Effector CD8-positive, alpha-beta T cell (primary cell): ENCODE measurements around the gene AKAP13.
"Not testable (repeated sequence)": the region's sequence is repeated elsewhere in the genome, so short reads cannot be mapped to it uniquely, and the experiment has no call there.

ENCODE experiments used
- DNase-seq: peaks from one replicate; lab custom pipeline; 2025; lab: John Stamatoyannopoulos, UW
- total RNA-seq, 4 experiments: gene quantifications; one replicate each; lab custom pipeline; 2026; lab: John Stamatoyannopoulos, UW

The AKAP13 gene, protein sequence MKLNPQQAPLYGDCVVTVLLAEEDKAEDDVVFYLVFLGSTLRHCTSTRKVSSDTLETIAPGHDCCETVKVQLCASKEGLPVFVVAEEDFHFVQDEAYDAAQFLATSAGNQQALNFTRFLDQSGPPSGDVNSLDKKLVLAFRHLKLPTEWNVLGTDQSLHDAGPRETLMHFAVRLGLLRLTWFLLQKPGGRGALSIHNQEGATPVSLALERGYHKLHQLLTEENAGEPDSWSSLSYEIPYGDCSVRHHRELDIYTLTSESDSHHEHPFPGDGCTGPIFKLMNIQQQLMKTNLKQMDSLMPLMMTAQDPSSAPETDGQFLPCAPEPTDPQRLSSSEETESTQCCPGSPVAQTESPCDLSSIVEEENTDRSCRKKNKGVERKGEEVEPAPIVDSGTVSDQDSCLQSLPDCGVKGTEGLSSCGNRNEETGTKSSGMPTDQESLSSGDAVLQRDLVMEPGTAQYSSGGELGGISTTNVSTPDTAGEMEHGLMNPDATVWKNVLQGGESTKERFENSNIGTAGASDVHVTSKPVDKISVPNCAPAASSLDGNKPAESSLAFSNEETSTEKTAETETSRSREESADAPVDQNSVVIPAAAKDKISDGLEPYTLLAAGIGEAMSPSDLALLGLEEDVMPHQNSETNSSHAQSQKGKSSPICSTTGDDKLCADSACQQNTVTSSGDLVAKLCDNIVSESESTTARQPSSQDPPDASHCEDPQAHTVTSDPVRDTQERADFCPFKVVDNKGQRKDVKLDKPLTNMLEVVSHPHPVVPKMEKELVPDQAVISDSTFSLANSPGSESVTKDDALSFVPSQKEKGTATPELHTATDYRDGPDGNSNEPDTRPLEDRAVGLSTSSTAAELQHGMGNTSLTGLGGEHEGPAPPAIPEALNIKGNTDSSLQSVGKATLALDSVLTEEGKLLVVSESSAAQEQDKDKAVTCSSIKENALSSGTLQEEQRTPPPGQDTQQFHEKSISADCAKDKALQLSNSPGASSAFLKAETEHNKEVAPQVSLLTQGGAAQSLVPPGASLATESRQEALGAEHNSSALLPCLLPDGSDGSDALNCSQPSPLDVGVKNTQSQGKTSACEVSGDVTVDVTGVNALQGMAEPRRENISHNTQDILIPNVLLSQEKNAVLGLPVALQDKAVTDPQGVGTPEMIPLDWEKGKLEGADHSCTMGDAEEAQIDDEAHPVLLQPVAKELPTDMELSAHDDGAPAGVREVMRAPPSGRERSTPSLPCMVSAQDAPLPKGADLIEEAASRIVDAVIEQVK (N-terminal part only)
- 763 to 1,268 (median 1,065) reads per million in 4 experiments for total RNA-seq

DNA sequence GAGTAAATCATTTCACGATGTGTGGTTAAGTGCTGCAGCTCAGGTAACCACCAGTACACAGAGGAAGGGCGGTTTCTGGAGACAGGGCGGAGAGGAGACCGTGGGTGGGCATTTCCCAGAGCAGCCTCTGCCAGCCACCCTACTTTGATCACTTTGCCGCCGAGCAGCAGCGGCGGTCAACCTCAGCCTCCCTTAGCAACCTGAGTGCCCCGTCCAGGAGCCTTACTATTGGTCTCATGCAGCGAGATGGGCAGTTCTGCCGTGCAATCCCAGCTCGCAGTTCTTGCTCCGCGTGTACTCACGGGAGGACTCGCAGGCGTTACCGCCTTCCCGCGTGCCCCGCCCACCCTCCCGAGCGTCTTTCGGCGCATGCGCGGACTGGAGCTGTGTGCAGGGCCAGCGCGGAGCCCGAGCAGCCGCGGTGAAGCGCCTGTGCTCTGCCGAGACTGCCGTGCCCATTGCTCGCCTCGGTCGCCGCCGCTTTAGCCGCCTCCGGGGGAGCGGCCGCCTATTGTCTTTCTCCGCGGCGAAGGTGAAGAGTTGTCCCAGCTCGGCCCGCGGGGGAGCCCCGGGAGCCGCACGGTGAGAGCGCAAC, at the start of gene AKAP13:
AKAP13 (plus strand) TSS at position 387 of the 595 bp plus-strand sequence. CDS start 105,118 bp downstream, outside the sequence.
- DNase-seq, result peak; percentile 95

DNA sequence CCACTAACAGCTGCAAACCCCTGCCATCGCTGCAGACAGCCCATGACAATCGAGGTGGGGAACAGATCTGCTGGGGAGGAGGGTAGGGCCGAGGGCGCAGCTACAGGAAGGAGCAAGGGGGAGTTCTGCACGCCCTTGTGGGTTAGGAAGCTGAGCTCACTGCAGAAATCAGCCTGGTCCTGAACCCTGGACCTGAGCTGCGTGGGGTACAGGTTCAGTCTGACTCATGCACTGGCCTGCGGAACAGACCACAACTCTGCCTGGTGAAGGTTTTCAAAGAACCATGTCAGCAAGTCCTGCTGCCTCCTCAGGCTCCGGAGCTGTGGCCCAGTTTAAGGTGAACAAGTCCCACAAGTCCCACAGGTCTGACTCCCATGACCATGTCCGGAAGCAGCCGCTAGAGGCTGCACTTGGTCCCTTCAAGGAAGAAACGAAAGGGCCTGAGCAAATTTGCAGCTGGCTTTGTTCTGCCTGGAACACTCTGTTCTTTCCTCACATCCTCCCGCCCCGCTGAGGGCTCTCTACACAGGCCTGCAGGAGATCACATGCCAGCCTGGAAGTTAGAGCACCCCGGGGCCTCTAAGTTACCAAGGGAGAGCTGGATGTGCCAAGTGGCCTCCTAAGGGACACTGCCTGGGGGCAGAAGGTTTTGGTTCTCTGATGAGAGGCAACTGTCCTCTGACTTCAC, 49.4 kb upstream of the AKAP13 start:
- peak; percentile 17 for DNase-seq

DNA sequence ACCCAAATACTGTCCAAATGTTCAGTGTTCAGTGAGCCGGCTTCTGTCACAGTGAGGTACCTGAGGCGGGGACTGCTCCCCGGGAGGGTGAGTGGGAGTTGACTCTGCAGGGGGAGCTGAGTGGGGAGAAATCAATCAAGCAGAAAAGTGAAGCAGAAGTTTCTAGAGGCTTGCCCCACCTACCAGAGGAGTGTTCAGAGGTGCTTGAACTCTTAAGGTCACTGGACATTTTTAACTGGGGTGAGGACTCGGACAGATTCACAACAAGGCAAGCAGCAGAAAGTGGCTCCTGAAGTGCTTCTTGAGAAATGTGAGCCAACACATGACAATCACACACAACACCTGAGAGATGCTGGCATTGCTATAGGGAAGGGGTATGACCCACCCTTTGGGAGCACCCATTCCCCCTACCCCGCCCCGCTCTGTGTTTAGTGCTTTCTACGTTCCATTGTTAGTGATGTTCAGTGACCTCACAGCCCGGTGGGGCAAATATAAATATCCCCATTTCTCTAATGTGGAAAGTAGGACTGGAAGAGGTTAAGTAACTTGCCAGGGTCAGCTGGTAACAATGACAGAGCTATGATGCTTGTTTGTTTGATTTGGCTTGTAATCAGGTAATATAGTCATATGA, 48.6 kb upstream of the AKAP13 start:
- DNase-seq, result no peak

DNA sequence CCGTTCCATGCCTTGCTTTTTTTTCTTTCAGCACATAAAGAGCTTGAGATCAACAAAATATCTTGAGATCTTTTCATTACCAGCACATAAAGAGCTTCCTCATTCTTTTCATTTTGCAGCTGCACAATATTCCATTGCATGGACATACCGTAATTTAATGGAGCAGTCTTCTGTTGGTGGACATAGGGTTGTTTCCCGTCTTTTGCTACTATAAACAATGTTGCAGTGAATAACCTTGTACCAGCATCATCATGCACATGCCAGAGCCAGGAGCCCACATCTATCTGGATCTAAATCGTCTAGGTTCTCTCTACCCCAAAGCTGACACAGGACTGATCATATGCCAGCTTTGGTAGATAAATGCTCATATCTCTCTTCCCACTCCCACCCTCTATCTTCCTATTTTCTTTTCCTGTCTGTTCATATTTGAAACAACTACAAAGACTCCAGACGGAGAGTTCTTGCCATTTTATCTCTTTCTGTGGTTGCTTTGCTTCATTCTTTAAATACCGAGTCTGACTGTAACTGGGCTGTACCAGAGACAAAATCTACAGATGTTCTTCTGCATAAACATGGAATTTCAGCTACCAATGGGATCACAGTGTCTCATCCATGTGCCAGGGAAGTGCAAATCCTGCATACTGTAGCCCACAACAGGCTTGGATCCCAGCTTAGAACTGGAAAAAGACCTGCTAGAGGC, 47.1 kb upstream of the AKAP13 start:
- no peak for DNase-seq

DNA sequence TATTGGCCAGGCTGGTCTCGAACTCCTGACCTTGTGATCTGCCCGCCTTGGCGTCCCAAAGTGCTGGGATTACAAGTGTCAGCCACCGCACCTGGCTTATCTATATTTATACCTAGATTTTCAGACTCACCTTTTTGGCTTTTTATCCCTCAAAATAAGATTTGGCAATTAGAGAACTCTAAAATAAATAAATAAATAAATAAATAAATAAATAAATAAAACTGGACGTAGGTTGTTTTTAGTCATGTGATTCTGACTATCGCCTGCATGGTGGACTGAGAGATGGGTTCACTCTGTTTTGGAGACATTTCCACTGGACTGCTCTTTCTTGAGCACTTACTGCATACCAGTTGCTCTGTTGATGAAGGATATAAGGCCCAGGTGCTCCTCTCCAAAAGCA, 46.2 kb upstream of the AKAP13 start:
- DNase-seq, result no peak

DNA sequence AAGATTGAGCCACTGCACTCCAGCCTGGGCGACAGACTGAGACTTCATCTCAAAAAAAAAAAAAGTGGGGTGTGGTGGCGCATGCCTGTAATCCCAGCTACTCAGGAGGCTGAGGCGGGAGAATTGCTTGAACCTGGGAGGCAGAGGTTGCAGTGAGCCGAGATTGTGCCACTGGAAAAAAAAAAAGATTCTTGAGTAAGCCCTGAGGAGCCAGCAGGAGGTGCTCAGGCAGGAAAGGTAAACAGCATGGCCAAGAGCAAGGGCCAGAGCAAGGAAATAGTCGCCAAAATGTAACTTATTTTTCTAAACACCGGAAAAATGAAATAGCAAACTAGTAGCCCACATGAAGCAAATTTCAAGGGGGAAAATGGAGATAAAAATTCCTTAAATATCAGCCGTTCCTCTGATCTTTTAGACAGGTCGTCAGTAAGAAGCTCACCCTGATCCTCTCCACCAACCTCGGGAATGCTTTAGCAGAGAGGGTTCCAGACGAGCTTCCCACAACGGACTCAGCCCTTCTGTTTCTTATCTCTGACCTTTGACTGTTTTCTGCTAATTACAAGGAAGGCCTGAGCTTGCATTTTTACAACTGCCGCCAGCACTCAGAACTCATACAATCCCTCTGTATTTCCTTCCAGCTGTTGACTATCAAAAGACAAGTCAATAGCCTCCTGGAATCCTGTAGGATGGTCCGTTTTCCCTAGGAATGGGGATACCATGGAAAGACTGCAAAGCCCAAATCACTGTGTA, 45.0 kb upstream of the AKAP13 start:
- DNase-seq, result no peak

DNA sequence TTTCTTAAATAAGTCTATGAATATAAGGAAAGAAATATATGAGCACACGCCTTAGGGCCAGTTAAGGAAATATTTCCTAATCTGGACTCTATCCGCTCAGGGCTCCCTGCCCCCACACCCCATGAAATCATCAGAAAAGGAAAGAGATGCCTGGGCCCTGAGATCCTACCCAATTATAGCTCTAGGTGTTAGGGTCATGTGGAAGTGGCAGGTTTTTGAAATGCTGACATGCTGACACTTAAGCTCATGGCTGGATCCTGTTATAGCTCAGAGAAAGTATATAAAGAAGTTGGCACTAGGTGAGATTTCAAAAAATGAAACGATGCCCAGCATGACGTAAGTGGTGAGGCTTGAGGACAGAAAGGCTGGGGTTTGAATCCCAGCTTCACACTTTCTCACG, 43.5 kb upstream of the AKAP13 start:
- DNase-seq, result no peak

DNA sequence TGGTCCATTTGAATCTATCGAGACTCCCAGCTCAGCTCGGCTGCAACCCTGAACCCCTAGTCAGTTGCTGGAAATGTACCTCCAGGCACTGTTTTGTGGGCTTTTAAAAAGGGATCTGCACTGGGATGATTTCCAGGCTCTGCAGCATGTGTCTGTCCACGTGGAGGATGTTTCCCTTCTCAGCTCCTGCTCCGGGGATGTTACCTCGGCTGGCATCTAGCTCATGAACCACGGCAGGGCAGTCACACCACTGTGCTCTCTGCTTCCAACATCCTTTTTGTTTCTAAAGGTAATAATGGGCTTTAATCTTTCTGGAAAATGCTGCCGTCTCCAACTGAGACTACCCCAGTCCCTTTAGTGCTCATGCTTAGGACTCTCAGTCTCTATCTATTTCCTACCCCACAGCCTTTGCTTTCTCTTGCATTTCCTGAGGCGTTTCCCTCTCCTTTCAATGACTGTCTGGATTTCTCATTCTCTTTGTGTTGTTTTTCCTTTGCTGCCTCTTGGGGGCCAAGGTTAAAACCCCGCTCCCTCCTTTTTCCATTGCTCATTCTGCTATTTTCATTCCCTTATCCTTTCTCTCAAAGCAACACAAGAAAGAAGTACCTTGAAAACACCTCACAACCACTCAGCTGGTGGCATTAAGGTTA, 42.9 kb upstream of the AKAP13 start:
- DNase-seq, result no peak

DNA sequence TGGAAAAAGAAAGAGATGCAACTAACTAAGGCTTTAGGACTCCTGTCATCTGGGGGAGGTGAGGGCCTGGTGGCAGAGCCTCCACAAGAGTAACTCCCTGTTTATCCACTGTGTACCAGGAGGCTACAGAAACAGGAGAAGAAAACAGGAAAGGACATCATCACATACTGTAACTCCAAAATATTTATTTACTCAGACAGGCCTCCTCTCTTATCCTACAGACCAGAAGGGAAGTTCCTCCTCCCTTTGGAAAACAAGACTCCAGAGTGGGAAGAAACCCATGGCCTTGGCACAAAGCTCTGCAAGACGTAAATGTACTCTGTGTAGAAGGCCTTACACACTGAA, 40.1 kb upstream of the AKAP13 start:
- no peak for DNase-seq

DNA sequence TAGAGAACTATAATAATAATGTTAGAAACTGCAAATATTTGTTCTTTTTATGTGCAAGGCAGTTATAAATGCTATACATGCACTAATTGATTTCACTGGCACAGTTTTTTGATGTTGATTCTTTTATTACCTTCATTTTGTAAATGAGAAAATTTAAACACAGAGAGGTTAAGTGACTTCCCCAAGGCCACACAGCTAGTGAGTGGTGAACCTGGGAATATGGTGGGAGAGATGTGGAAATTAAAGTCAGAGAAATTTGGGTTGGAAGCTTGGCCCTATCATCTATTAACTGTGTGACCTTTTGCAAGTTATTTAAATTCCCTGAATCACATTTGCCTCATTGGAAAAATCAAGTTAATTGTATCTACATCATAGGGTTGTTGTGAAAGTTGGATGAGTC, 39.6 kb upstream of the AKAP13 start:
- DNase-seq, result no peak

DNA sequence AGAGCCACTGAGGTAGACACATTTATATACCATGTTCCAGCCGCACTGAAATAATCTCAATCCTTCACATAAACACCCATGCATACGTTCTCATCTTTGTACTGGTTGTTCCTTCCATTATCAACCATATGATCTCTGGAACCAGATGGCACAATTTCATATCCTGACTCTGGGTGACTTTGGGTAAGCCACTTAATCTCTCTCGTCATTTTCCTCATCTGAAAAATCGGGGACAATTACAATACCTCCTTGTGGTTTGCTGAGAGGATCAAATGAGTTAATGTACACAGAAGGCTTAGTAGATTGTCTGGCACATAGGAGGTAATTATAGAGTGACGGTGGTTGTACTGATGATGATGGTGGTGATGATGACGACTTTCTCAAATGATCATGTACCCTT, 38.2 kb upstream of the AKAP13 start:
- DNase-seq, result not testable (repeated sequence)

DNA sequence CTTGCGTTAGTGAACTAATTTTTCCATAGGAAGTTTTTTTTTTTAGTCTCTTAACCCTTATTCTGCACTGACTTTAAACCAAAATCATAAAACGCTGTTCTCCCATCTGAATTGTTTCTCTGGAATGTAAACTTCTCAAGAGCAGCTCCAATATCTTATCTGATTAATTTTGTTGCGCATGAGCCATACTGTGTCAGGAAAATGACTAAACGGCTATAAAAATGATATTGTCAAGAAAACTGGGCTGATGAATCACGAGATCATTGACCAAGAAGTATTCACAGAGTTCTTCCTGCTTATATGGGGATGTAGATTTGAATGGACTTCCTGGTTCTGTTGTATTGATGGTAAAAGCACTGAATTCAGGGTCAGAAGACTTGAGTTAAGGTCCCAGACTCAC, 37.0 kb upstream of the AKAP13 start:
- not testable (repeated sequence) for DNase-seq

DNA sequence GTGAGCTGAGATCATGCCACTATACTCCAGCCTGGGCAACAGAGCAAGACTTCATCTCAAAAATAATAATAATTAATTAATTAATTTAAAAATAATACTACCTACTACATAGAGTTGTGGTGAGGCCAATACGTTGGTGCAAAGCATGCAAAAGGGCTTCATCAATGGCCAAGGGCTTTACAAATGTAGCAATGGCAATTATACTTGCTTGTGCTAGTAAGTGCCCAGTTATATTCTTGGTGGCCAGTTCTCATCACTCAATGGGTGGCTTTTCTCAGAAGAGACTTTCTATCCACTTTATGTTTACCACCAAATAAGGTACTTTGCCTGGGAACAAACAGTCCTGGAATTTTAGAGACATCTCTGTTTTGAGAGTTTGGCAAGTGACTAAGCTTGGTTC, 36.2 kb upstream of the AKAP13 start:
- DNase-seq, result not testable (repeated sequence)

DNA sequence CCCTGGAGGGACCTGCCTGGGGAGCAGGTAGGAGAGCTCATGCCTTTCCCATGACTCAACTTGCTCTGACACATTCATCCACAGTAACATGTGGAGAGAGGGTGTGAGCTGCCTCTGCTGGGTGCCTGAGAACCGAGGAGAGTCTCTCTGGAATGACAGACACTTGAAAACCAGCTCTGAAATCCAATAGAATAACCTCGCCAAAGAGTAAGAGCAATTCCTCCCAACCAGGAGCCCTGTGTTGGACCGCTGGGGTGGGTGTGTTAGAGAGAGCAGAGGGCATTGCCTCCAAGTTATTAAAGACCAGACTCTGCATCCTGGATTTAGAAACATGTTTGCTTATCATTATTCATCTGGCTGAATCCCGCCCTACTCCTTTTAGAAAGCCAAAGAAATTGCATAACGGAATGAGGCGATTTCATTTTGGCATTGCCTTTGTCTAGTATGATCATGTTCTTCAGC, 35.7 kb upstream of the AKAP13 start:
- not testable (repeated sequence) for DNase-seq

DNA sequence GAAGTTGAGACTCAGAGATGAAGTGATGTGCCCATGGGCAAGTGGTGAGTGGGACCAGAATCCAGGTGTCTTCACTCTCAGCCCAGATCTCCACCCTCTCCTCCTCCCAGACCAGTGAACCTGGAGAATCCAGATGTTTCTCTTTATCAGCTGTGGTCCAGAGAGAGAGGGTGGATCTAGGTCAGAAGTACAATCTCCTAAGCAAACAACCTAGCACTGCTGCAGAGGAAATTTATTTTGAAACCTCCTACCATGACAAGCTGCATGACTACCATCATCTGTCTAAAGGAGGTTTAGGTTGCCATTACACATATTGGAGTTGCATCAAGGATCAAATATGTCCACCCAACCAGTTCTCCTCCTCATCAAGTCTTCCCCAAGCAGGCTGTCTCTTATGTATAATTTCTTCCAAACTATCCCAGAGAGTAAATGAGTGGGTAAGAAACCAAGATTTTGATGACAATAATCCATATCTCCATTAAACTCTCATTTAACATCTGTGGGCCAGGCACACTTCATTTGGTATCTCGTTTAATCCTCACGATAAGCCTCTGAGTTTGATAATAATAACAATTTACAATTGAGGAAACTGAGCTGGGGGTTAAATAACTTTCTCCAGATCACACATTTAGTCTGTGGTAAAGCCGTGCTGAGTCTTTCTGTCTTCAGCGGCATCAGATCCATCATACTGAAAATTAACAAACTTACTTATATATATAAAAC, 35.0 kb upstream of the AKAP13 start:
- not testable (repeated sequence) for DNase-seq

DNA sequence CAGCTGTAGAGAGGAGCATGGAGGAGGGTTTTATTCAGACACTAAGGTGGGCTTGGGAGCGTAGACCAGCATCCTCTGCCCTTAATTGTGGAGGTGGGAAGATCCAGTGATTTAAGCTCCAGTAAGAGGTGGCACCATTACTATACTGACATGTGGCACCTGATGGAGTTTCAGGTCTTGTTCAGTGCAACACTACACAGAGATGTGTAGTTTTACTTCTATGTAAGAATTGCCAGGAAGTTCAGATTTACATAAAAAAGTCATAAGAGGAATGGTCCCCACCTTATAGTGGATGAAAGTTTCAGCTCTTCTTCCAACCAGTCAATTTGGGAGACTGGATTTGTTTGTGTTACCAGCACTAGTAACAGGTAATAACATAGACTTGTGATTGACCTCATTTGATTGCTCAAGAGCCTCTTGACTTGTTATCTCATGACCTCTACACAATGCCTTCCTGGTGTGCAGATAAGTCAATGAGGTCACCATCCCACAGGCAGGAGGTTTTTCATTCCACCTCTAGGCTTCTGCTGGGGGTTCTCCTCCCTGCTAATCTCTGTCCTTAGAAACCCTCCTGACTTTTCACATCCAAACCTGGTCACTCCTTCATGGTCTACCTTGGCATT, 33.8 kb upstream of the AKAP13 start:
- not testable (repeated sequence) for DNase-seq

DNA sequence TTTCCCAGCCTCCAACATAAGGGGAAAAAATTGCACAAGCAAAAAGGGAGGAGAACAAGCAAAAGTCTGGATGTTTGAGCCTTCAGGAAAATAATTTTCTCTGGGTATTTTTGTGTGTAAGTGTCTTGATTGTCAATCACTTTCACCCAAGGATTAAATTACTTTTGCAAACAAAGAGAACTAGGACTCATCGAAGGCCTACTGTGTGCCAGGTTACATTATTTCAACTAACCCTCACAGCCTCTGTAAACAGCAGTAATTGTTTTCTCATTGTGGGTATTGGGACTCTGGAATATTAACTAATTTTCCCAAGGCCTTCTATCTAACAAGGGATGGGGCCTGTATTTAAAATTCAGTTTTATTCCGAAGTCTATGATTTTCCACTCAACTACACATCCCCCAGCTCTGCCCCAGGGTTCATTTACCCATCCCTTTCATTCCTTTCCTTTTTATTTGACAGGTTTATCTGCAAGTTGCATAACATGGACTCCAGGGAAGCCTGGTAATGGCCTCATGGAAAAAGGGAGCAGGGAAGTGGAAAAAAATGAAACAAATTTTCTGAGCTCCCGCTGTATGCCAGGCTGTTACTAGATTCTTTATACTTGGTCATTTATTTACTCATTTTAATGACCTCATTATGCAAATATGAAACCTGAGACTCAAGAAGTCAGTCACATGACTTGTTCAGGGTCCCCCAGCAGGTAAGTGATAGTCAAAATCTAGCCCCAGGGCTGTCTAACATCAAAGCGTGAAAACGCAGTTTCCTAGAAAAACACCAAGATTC, 32.9 kb upstream of the AKAP13 start:
- DNase-seq, result not testable (repeated sequence)
